ENCODE measurements around the gene YPEL1. TPM values are rescaled to one million over a fixed set of nuclear protein-coding genes. Genes with fewer than 3 reads are reported as not detected.

Gene YPEL1
- total and polyA plus RNA-seq, 12 donors: 0.84 to 19.4 (median 3.0) TPM

- H3K4me3 ChIP-seq: no peak overlapping the region
- WGBS, 4 donors: 75 to 88% (median 87%) methylated on average over 3 to 4 of the region's 4 CpGs
- no peak for DNase-seq
- peaks cover 0 to 25% of the 10 kb centered on the region in 2 donors for H3K36me3 ChIP-seq (replicated peaks in 1 of 2)
- no peak overlapping the region for H3K27ac ChIP-seq
- H3K9me3 ChIP-seq (replicated peaks in 1 of 3): no peaks in the 10 kb centered on the region
- peaks cover 6 to 20% of the 10 kb centered on the region in 2 donors for H3K4me1 ChIP-seq (replicated peaks in 1 of 2)
- TF ChIP-seq CTCF (IDR thresholded peaks at IDR 0.05): no peak
- no peak for TF ChIP-seq POLR2A (IDR thresholded peaks at IDR 0.05)
- H3K27me3 ChIP-seq: no peaks in the 10 kb centered on the region
- intact Hi-C loops (cut with DNase I): no loop called here
Observed at GRCh38 chr22:21759093-21759492, 23.5 kb upstream of the YPEL1 start.

- WGBS, 4 donors: 91 to 94% (median 93%) methylated on average over 21 of the region's 21 CpGs
- Histone ChIP-seq H3K4me3 (no peak overlapping the region), H3K36me3 (replicated peaks in 1 of 2) (peaks cover 0 to 17% of the 10 kb centered on the region in 2 donors), H3K9me3 (replicated peaks in 1 of 3) (no peaks in the 10 kb centered on the region), H3K27me3 (no peaks in the 10 kb centered on the region), H3K4me1 (replicated peaks in 1 of 2) (peaks cover 6 to 21% of the 10 kb centered on the region in 2 donors), H3K27ac (no peak overlapping the region)
- no peak for TF ChIP-seq CTCF (IDR thresholded peaks at IDR 0.05)
- TF ChIP-seq POLR2A (IDR thresholded peaks at IDR 0.05): no peak
- DNase-seq: no peak
- intact Hi-C loops (cut with DNase I): no loop called here
Observed at GRCh38 chr22:21758091-21758864, 22.7 kb upstream of the YPEL1 start.

GRCh38 chr22:21755851-21756284 lies 20.3 kb upstream of the YPEL1 start:
- peak overlapping the region in 2 of 5 donors; percentile 44 to 60 for H3K27ac ChIP-seq
- peak in 4 of 7 donors; percentile 35 to 73 (median 51) for DNase-seq
- no peaks in the 10 kb centered on the region for H3K27me3 ChIP-seq
- no peak for TF ChIP-seq CTCF (IDR thresholded peaks at IDR 0.05)
- TF ChIP-seq POLR2A (IDR thresholded peaks at IDR 0.05): no peak
- intact Hi-C loops (cut with DNase I): no loop called here
- no peaks in the 10 kb centered on the region for H3K9me3 ChIP-seq (replicated peaks in 1 of 3)
- no peaks in the 10 kb centered on the region for H3K36me3 ChIP-seq (replicated peaks in 1 of 2)
- peaks cover 6 to 21% of the 10 kb centered on the region in 2 donors for H3K4me1 ChIP-seq (replicated peaks in 1 of 2)
- WGBS, 4 donors: 20 to 30% (median 27%) methylated on average over 5 of the region's 5 CpGs
- H3K4me3 ChIP-seq: no peak overlapping the region

GRCh38 chr22:21754523-21754922 lies 18.9 kb upstream of the YPEL1 start:
- no peaks in the 10 kb centered on the region for H3K9me3 ChIP-seq (replicated peaks in 1 of 3)
- H3K27ac ChIP-seq: peak overlapping the region in 1 of 5 donors; percentile 25
- peak in 2 of 7 donors; percentile 14 to 62 for DNase-seq
- no peaks in the 10 kb centered on the region for H3K27me3 ChIP-seq
- WGBS, 4 donors: 57 to 66% (median 62%) methylated on average over 6 to 7 of the region's 7 CpGs
- intact Hi-C loops (cut with DNase I): no loop called here
- peaks cover 6 to 21% of the 10 kb centered on the region in 2 donors for H3K4me1 ChIP-seq (replicated peaks in 1 of 2)
- no peaks in the 10 kb centered on the region for H3K36me3 ChIP-seq (replicated peaks in 1 of 2)
- TF ChIP-seq POLR2A (IDR thresholded peaks at IDR 0.05) (no peak), CTCF (IDR thresholded peaks at IDR 0.05) (no peak)
- no peak overlapping the region for H3K4me3 ChIP-seq
